Uterus (tissue), 4 donors: ENCODE data around the gene FAM110D. TPM values are rescaled to one million over a fixed set of nuclear protein-coding genes. Genes with fewer than 3 reads are reported as not detected.

Experiments used
- DNase-seq, 2 donors: peaks; one replicate each; pipeline ENCODE4 v3.0.0-alpha.2; 2019 to 2020
- H3K27ac ChIP-seq, 2 donors: fragments of 200-600 bp; sonication (generic); 1 replicate in 1 of 2; 2 replicates in 1 of 2; pipeline ENCODE4 v1.5.1; 2016 to 2018
- H3K27me3 ChIP-seq, 2 donors: fragments of 200-600 bp; sonication (generic); one replicate each; pipeline ENCODE4 v1.5.1; 2018 to 2019; ENCODE audit warnings: control low read depth in 1 of 2
- H3K36me3 ChIP-seq, 2 donors: fragments of 200-600 bp; sonication (generic); one replicate each; pipeline ENCODE4 v1.5.1; 2019; ENCODE audit warnings: control low read depth in 1 of 2
- H3K4me1 ChIP-seq, 2 donors: fragments of 200-600 bp; sonication (generic); one replicate each; pipeline ENCODE4 v1.5.1; 2018 to 2019; ENCODE audit warnings: control low read depth in 1 of 2
- H3K4me3 ChIP-seq, 2 donors: fragments of 200-600 bp; sonication (generic); 1 replicate in 1 of 2; 2 replicates in 1 of 2; pipeline ENCODE4 v1.5.1; 2018 to 2019; ENCODE audit warnings: mild to moderate bottlenecking in 1 of 2
- H3K9me3 ChIP-seq, 2 donors: fragments of 200-600 bp; sonication (generic); one replicate each; pipeline ENCODE4 v1.5.1; 2019; ENCODE audit warnings: control low read depth in 1 of 2
- POLR2A ChIP-seq, 2 donors: fragments of 450-650 bp; IDR thresholded peaks; one replicate each; pipeline ENCODE4 v1.6.1; 2016; ENCODE audit warnings: antibody characterized with exemption in 2 of 2, mild to moderate bottlenecking in 1 of 2, moderate library complexity in 1 of 2
- intact Hi-C: fragments of 100-400 bp; cut with DNase I; formaldehyde crosslinking; loops from one replicate; pipeline ENCODE4 v1.15.1; 2023; ENCODE audit warnings: low total_unique reads
- total RNA-seq, 4 donors: library from RNA; depleted of rRNA in 3 of 4; stranded (reverse); fragments of >200 nt in 3 of 4; gene quantifications; one replicate each; pipeline versions ENCODE4 v1.1.0 to v1.2.4, GENCODE V29; 2014 to 2023
- TF ChIP-seq, protein P1 (sequence below), 4 experiments: fragments of 200-600 bp in 2 of 4; fragments of 450-650 bp in 2 of 4; sonication (generic) in 2 of 4; IDR thresholded peaks; one replicate each; pipeline ENCODE4 v1.5.1; 2016 to 2019; ENCODE audit warnings: antibody characterized with exemption in 4 of 4, mild to moderate bottlenecking in 2 of 4, moderate library complexity in 1 of 4
- donor health status: DM: yes; HTN: yes; CAD: no.

Gene FAM110D
- total RNA-seq, 4 donors from 2014 or later, result 3.2 to 21.0 (median 14.0) TPM

GRCh38 chr1:26164861-26165842 is 6.3 kb downstream of the FAM110D start:
- Histone ChIP-seq H3K27ac (peak overlapping the region in 1 of 2 donors; percentile 77), H3K9me3 (no peaks in the 10 kb centered on the region), H3K36me3 (no peaks in the 10 kb centered on the region), H3K4me3 (no peak overlapping the region), H3K27me3 (no peaks in the 10 kb centered on the region), H3K4me1 (peaks cover 0 to 7% of the 10 kb centered on the region in 2 donors)
- no peak for DNase-seq
- intact Hi-C loops, result loop anchor here (5.0 kb wide), 1 partner anchor 128 kb away; no protein-coding TSS in a partner anchor
- no peak for TF ChIP-seq POLR2A (IDR thresholded peaks at IDR 0.05)
- TF ChIP-seq, protein P1, sequence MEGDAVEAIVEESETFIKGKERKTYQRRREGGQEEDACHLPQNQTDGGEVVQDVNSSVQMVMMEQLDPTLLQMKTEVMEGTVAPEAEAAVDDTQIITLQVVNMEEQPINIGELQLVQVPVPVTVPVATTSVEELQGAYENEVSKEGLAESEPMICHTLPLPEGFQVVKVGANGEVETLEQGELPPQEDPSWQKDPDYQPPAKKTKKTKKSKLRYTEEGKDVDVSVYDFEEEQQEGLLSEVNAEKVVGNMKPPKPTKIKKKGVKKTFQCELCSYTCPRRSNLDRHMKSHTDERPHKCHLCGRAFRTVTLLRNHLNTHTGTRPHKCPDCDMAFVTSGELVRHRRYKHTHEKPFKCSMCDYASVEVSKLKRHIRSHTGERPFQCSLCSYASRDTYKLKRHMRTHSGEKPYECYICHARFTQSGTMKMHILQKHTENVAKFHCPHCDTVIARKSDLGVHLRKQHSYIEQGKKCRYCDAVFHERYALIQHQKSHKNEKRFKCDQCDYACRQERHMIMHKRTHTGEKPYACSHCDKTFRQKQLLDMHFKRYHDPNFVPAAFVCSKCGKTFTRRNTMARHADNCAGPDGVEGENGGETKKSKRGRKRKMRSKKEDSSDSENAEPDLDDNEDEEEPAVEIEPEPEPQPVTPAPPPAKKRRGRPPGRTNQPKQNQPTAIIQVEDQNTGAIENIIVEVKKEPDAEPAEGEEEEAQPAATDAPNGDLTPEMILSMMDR (IDR thresholded peaks at IDR 0.05), result no peak

DNA sequence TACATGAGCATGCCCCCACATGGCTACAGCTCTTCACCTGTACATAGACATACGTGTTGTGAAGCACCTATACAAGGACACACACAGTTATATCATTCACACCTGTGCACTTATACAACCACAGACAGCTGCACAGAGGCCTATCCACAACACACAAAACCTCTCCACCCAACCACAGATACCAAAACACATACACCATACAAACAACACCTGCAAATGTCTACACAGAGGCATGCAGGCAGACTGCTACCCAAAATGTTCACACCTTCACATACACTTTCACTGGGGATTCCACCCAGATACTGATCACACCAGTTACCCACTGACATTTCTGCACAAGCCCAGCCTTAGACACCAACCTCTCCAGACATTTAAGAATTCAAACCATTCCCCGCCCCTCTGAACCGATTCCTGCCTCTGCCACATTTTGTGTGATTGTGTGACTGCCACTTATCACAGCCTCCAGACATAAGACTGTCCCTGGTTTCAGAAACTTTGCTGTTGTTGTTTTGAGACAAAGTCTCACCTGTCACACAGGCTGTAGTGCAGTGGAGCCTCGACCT is 7.9 kb downstream of the FAM110D start:
- no peaks in the 10 kb centered on the region for H3K36me3 ChIP-seq
- DNase-seq, result no peak
- H3K27ac ChIP-seq, result no peak overlapping the region
- no peak overlapping the region for H3K4me3 ChIP-seq
- H3K4me1 ChIP-seq, result peaks cover 0 to 12% of the 10 kb centered on the region in 2 donors
- no peak for TF ChIP-seq POLR2A (IDR thresholded peaks at IDR 0.05)
- TF ChIP-seq, protein P1 (IDR thresholded peaks at IDR 0.05), result no peak
- no peaks in the 10 kb centered on the region for H3K9me3 ChIP-seq
- H3K27me3 ChIP-seq, result no peaks in the 10 kb centered on the region
- intact Hi-C loops, result no loop called here

DNA sequence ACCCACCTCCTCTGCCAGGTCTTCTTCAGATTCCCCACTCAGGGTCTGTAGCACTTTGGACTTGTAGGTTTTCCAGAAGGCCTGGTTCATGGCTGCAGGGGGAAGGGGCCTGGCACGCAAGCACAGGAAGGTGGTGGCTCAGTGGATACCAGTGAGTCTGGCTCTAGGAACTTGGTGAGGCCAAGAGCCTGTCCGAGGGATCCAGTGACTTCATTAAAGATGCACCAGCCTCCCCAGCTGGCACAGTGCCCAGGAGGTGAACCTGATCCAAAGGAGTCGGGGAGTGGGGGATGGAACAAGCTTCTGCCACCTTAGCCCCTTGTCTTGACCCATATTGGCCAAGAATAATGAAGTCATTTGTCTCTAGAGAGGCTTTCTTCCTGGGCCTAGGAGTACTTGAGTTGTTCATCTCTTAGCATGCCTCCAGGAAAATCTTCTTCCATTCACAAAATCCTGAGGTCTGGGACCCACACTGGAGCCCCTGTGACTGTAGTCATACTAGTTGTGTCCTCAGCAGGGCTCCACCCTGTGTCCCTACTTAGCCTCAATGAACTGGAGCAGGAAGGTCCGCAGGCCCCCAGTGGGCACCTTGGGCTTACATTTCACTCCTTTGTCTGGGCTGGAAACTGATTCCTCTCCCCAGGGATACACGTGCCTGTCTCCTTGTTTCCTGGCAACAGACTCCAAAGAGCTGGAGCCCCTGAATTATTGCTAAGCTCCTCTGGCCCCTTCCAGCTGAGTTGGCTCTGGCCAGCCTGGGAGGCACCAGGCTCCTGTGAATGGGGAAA is 9.7 kb downstream of the FAM110D start, which contains the start of gene C1orf232:
Gene C1orf232, minus strand, starts transcription at position 554 of the 788 bp plus-strand sequence. Its CDS starts 464 bp downstream, at position 90.
- Histone ChIP-seq H3K9me3 (no peaks in the 10 kb centered on the region), H3K4me1 (peaks cover 0 to 12% of the 10 kb centered on the region in 2 donors), H3K27me3 (no peaks in the 10 kb centered on the region), H3K4me3 (peak within 1 kb of the TSS; percentile 64 to 79), H3K27ac (peak within 1 kb of the TSS; percentile 63 to 85), H3K36me3 (no peaks in the 10 kb centered on the region)
- intact Hi-C loops, result no loop called here
- TF ChIP-seq POLR2A (IDR thresholded peaks at IDR 0.05), result no peak
- TF ChIP-seq, protein P1 (IDR thresholded peaks at IDR 0.05), result no peak
- no peak for DNase-seq

DNA sequence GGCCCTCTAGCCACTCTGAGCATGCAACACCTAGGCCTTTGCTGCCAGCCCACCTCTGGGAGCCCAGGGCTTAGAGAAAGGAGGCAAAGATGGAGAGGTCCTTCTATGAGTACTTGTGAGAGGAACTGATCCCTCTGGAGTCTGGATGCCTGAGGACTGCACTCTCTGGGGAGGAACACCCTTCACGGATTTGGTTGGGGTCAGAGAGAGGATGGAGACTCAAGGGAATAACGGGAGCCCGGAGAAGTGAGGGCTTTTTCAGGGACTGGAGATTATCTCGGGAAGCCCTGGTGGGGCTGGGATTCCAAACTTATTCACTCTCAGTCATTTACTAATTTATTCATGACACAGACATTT is 10.3 kb downstream of the FAM110D start:
- Histone ChIP-seq H3K9me3 (no peaks in the 10 kb centered on the region), H3K27me3 (no peaks in the 10 kb centered on the region), H3K4me1 (peaks cover 0 to 8% of the 10 kb centered on the region in 2 donors), H3K36me3 (no peaks in the 10 kb centered on the region), H3K4me3 (peak overlapping the region in 1 of 2 donors; percentile 79), H3K27ac (peak overlapping the region; percentile 63 to 85)
- no peak for DNase-seq
- TF ChIP-seq POLR2A (IDR thresholded peaks at IDR 0.05), result no peak
- TF ChIP-seq, protein P1 (IDR thresholded peaks at IDR 0.05), result no peak
- intact Hi-C loops, result no loop called here
